CD4-positive, alpha-beta T cell treated with Interleukin-6 for 4 hours (primary cell): Measurements from ENCODE around the gene SLC25A36.
"Not testable (repeated sequence)": the region's sequence is repeated elsewhere in the genome, so short reads cannot be mapped to it uniquely, and the experiment has no call there.

Source experiments
- DNase-seq: peaks from one replicate; pipeline ENCODE4 v3.0.0-alpha.2; 2020; ENCODE audit warnings: mixed read lengths

SLC25A36 gene

DNA sequence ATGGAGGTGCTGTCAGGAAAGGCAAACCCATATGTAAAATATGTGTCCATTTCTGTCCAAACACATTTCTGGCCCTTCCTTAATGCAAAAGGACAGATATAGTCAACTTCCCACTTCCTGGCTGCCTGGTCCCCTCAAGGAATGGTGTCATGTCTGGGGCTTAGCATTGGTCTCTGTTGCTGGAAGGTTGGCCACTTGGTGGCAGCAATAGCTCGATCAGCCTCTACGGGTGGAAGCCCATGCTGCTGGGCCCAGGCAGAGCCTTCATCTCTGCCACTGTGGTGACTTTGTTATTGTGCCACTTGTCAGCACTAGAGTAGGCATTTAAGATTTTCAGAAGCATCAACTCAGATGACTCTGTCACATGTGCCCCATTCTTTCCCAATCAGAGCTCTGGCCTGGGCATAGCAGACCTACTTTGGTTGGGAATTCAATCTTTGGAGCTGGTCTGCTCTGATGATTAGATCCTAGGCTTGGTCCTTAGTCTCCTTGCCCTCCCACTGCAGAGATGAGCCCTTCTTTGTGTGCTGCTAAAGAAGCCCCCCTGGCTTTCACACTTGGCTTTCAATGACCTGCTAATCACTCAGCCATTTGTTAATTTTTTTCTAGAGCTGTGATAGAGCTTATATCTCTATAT is 58.5 kb downstream of the SLC25A36 start:
- DNase-seq: peak; percentile 51

DNA sequence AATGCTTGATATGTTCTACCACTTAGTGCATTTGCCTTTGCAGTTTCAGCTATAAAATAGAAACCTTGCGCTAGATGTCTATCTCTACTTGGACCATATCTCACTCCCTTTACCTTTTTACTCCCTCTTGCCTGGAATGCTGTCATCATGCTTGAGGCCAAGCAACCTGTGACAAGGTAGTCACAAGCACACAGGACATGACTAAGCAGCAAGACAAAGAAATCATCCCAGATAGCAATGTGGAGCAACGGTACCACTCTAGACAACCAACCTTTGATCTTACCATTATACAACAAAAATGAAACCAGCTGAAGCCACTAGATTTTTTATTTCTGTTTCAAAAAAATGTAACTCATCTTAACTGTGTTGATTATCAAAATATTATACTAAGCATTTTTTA is 59.0 kb downstream of the SLC25A36 start:
- DNase-seq: no peak

DNA sequence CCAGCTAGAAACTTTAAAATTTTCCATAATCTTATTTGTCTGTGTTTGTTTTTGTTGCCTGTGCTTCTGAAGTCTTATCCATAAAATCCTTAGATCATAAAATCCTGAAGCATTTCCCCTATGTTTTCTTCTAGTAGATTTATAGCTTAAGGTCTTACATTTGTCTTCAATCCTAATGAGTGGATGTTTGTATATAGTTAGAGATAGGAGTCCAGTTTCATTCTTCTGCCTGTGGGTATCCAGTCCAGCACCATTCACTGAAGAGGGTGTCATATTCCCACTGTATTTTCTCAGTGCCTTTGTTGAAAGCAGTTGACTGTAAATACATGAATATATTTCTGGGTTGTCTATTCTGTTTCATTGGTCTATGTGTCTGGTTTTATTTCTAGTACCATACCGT is 64.7 kb downstream of the SLC25A36 start:
- no peak for DNase-seq

DNA sequence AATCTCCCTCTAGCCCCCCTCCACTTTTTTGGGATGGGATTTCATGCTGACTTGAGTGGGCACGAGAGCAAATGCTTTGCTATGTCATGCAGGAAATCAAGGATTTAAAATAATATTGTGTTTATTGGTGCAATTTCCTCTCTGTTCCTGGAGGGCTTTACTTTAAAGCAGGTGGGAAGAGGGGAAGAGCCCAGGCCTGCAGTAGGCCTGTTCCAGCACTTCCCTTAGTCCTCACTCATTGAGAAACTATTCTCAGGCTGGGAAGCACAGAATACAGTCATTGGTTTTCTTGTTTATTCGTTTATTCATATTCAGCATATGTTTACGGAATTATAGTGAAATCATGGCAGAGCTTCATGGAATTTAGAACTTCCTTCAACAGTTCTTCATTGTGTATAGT is 67.9 kb downstream of the SLC25A36 start:
- DNase-seq: no peak

DNA sequence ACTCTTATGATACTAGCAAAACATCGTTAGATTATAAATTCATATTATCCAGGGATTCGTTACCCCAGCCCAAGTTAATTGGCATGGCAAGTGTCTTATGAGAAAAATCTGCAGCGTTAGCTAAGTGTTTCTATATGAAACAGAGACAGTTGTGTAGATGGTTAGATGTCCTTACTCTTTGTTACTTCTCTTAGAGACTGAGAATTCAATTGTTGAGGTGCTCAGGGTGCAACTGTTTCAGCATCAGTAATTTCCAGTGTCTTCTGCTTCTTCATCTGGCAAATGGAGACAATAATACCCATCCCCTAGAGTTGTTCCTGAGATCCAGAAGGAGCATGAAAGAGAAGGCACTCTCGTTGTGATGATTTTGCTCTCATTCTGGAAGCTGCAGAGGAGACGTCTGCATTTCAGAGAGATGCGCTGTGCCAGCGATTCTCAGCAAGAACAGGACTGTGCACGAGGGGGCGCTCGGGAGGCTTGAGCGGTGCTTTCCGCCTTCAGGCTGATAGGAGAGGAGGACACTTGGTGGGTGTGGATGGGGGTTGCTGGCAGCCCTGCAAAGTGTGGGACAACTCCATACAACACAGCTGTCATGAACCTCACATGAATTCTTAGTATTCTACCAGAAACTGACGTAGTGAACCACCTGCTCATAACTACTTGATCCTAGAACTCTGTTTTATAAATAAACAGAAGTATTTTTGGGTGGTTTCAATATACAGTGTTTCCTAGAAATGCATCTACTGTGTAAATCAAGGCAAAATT is 69.8 kb downstream of the SLC25A36 start:
- DNase-seq: peak; percentile 73

DNA sequence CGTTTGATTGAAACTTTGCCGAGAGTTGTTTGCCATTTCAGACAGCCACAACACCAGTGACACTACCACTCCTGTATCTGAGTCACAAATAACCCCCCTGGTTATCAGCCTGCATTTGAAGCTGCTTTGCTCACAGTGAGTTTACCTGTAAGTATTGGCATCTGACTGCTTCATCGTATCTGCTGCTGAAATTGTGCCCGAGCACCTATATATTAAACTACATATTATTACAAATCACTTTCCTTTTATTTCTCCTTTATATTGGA is 70.3 kb downstream of the SLC25A36 start:
- DNase-seq: no peak

DNA sequence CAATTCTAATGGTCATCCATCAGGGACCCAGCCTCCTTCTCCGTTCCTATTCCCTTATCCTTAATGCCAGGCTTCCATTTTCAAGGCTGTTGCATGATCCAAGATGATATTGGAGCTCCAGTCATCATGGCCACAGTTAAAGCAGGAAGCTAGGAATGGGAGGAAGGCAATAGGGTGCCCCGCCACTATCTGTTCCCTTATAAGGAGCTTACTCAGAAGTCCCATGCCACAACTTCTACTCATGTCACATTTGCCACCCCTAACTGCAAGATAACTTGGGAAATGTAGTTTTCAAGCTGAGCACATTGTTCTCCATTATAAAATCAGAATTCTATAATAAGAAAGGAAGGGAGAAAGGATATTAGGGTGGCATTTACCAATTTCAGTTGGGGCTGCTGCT is 70.9 kb downstream of the SLC25A36 start:
- DNase-seq: no peak

DNA sequence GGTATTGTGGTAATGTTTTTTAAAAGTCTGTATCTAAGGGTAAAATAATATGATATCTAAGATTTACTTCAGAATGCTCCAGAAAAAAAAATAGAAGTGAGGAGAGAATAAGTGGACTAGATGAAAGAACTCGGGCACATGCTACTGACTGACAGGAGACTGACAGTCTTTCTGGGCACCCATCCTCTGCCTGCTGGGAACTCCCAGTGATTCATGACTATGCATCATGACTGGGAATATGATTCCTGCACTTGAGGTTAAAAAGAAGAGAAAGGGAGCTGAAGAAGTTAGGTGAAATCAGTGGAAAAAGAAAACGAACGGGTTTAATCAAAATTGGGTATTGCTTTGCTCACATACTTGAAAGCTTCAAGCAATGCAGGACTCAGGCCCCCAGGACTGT is 73.8 kb downstream of the SLC25A36 start:
- no peak for DNase-seq

DNA sequence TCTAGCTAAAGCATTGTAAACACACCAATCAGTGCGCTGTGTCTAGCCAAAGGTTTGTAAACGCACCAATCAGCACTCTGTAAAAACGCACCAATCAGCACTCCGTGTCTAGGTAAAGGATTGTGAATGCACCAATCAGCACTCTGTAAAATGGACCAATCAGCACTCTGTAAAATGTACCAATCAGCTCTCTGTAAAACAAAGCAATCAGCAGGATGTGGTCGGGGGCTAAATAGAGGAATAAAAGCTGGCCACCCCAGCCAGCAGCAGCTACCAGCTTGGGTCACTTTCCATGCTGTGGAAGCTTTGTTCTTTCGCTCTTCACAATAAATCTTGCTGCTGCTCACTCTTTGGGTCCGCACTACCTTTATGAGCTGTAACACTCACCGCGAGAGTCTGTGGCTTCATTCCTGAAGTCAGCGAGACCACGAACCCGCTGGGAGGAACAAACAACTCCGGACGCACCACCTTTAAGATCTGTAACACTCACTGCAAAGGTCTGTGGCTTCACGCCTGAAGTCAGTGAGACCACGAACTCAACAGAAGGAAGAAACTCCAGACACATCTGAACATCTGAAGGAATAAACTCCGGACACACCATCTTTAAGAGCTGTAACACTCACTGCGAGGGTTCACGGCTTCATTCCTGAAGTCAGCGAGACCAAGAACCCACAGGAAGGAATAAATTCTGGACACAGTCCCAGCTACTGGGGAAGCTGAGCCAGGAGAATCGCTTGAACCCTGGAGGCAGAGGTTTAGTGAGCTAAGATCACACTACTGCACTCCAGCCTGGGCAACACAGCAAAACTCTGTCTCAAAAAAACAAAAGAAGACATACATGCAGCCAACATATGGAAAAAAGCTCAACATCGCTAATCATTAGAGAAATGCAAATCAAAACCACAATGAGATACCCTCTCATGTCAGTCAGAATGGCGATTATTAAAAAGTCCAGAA is 76.0 kb downstream of the SLC25A36 start:
- DNase-seq: not testable (repeated sequence)

DNA sequence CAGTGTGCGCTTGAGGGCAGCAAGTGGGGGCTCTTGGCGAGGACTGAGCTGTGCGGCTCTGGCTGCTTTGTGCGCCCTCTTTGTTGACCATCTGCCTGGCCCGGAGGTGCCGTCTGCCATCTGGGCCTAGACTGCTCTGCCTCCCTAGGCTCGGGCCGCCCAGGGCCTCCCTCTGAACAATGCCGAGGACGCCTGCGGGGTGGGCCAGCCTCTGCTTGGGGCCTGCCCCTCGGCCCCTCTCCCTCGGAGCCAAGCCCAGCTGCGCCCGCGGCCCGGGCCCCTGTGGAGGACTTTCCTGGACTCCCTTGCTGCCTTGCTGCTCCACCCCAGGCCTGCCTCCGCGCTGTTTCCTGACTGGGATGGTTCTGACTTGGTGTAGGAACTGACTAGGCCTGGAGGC is 77.6 kb downstream of the SLC25A36 start:
- DNase-seq: no peak

DNA sequence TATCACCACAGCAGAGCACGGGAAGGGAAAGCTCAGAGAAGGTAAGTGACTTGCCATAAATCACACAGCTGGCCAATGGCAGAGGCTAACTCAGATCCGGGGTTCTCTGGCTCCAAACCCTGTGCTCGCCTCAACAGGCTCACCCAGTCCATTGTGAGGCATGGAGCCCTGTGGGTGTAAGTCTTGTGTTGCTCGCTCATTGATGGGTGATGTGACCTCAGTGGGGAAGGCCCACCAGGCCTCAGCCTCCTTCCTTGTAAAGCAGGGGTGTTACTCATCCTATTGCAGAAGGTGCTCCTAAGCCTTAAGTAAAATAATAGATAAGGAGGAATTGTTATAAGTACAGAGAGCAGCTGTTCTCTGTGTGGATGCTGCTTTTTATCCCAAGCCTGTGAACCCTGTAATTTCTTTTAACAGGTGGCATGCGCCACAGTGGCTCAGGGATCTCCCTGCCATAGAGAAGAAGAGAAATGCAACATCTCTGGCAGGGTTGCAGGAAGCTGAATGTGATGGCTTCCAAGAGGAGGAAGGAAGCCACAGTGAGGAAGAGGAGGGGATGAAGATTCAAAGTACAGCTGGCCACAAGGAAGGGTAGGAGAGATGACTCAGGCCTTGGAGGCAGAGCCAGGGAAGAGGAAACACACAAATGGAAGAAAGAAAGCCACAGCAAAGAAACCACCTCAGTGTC is 78.7 kb downstream of the SLC25A36 start:
- DNase-seq: no peak

DNA sequence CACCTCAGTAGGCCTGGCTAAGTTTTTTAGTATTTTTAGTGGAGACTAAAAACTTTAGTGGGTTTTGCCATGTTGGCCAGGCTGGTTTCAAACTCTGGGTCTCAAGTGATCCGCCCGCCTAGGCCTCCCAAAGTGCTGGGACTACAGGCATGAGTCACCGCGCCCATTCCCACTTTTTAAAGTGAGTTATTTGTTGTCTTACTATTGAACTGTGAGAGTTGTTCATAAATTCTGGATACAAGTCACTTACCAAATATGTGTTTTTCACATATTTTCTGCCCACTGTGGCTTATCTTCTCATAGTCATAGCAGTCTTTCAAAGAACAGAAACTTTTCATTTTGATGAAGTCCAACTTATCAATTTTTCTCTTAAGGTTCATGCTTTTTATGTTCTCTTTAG is 79.6 kb downstream of the SLC25A36 start:
- no peak for DNase-seq
